ENCODE measurements around the gene SPEF1.

DNA sequence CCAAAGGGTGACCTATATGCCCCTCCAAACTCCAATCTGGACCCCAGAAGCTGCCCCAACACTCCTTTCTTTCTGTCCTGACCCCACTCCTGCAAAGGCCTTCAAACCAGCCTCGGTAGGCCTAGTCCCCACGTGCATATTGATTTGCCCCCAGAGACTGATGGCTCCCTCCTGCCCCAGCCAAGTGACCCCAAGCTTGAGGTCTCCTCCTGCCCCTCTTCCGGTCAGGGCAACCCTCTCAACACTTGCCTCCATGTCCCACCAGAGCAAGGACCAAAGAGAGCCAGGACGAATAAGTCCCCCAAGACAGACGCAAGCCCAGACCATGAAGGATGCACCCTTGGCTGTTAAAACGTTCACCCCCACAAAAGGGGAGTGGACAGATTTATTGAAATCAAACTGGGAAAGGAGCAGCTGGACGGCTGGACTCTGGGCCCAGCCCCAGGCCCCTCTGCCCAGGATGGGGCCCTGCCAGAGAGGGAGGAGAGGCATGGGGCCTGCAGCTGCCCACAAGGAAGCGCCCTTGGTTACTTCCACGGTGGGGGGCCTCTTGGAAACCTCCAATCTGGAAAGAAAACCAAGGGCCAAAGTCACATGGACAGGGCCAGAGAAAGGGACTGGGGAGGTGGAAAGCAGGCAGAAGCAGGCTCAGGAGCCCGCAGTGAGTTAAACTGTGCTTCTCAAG lies 2.4 kb upstream of the SPEF1 start:
- TF ChIP-seq, protein P1, sequence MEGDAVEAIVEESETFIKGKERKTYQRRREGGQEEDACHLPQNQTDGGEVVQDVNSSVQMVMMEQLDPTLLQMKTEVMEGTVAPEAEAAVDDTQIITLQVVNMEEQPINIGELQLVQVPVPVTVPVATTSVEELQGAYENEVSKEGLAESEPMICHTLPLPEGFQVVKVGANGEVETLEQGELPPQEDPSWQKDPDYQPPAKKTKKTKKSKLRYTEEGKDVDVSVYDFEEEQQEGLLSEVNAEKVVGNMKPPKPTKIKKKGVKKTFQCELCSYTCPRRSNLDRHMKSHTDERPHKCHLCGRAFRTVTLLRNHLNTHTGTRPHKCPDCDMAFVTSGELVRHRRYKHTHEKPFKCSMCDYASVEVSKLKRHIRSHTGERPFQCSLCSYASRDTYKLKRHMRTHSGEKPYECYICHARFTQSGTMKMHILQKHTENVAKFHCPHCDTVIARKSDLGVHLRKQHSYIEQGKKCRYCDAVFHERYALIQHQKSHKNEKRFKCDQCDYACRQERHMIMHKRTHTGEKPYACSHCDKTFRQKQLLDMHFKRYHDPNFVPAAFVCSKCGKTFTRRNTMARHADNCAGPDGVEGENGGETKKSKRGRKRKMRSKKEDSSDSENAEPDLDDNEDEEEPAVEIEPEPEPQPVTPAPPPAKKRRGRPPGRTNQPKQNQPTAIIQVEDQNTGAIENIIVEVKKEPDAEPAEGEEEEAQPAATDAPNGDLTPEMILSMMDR (IDR thresholded peaks at IDR 0.05; ENCODE audit: poor library complexity) = no peak
- no peak for TF ChIP-seq EZH2phosphoT487 (IDR thresholded peaks at IDR 0.05; ENCODE audit: low read depth, severe bottlenecking, unreplicated experiment)
- no peak for TF ChIP-seq EZH2 (IDR thresholded peaks at IDR 0.05; ENCODE audit: borderline replicate concordance)
